Esophagus muscularis mucosa (tissue), 3 donors: ENCODE results near the gene UBLCP1.
"Not testable (repeated sequence)": the region's sequence is repeated elsewhere in the genome, so short reads cannot be mapped to it uniquely, and the experiment has no call there.

Source experiments
- POLR2A ChIP-seq: fragments of 450-650 bp; IDR thresholded peaks from one replicate; pipeline ENCODE4 v1.6.1; 2017; ENCODE audit warnings: antibody characterized with exemption, moderate library complexity, mild to moderate bottlenecking, low read depth
- TF ChIP-seq, protein P1 (sequence below), 3 experiments: fragments of 200-600 bp in 2 of 3; fragments of 450-650 bp in 1 of 3; sonication (generic) in 2 of 3; IDR thresholded peaks; one replicate each; pipeline ENCODE4 v1.5.1; 2017 to 2019; ENCODE audit warnings: antibody characterized with exemption in 3 of 3, mild to moderate bottlenecking in 2 of 3, moderate library complexity in 1 of 3

DNA sequence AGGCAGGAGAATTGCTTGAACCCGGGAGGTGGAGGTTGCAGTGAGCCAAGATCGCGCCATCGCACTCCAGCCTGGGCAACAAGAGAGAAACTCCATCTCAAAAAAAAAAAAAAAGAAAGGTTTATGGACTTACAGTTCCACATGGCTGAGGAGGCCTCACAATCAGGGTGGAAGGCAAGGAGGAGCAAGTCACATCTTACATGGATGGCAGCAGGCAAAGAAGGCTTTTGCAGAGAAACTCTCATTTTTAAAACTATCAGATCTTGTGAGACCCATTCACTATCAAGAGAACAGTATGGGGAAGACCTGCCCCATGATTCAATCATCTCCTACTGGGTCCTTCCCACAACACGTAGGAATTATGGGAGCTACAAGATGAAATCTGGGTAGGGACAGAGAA is 34.2 kb downstream of the UBLCP1 start:
- TF ChIP-seq POLR2A: not testable (repeated sequence)
- TF ChIP-seq, protein P1, sequence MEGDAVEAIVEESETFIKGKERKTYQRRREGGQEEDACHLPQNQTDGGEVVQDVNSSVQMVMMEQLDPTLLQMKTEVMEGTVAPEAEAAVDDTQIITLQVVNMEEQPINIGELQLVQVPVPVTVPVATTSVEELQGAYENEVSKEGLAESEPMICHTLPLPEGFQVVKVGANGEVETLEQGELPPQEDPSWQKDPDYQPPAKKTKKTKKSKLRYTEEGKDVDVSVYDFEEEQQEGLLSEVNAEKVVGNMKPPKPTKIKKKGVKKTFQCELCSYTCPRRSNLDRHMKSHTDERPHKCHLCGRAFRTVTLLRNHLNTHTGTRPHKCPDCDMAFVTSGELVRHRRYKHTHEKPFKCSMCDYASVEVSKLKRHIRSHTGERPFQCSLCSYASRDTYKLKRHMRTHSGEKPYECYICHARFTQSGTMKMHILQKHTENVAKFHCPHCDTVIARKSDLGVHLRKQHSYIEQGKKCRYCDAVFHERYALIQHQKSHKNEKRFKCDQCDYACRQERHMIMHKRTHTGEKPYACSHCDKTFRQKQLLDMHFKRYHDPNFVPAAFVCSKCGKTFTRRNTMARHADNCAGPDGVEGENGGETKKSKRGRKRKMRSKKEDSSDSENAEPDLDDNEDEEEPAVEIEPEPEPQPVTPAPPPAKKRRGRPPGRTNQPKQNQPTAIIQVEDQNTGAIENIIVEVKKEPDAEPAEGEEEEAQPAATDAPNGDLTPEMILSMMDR (IDR thresholded peaks at IDR 0.05): not testable (repeated sequence)
